IMR-90 (cell line): ENCODE results near the gene FGF3. TPM values are rescaled to one million over a fixed set of nuclear protein-coding genes. Genes with fewer than 3 reads are reported as not detected.

Experiments
- ATAC-seq: fragments of 200-7000 bp; cut with Tn5 transposase; 2 replicates; pipeline ENCODE4 v1.9.1; 2020; ENCODE audit warnings: low read depth, mild to moderate bottlenecking, moderate library complexity
- BruUV-seq: library from RNA; stranded (reverse); fragments of 400-500 nt; replicated peaks from 2 replicates; lab custom pipeline; 2021; lab: Mats Ljungman, UMichigan
- CTCF ChIA-PET: fragments of 300-600 bp; formaldehyde crosslinking; extraction: SDS; loops from one replicate; lab custom pipeline; 2021; ENCODE audit warnings: antibody characterized with exemption; lab: Yijun Ruan, JAX
- POLR2A ChIA-PET: fragments of 300-600 bp; sonication (Branson Sonifier 250); formaldehyde crosslinking; loops from one replicate; lab custom pipeline; 2022; ENCODE audit warnings: antibody characterized with exemption; ENCODE audit not compliant: unreplicated experiment; lab: Charles Lee
- DNase-seq: peaks from one replicate; pipeline ENCODE4 v3.0.0; 2013
- H2AFZ ChIP-seq: replicated peaks from 2 replicates; pipeline ENCODE3; 2013; ENCODE audit warnings: low read length, mild to moderate bottlenecking; ENCODE audit not compliant: poor library complexity
- H2AK5ac ChIP-seq: 2 replicates; pipeline ENCODE4 v1.6.1; 2013; ENCODE audit warnings: low read depth, low read length, inconsistent platforms
- H2AK9ac ChIP-seq: replicated peaks from 2 replicates; pipeline ENCODE3; 2013; ENCODE audit warnings: mild to moderate bottlenecking, low read depth, low read length, moderate library complexity; ENCODE audit not compliant: poor library complexity
- H2BK120ac ChIP-seq: 2 replicates; pipeline ENCODE4 v1.6.1; 2013; ENCODE audit warnings: low read depth, low read length, inconsistent platforms
- H2BK15ac ChIP-seq: 3 replicates; pipeline ENCODE4 v1.6.1; 2013; ENCODE audit warnings: low read depth, low read length, inconsistent platforms
- H2BK20ac ChIP-seq: 2 replicates; pipeline ENCODE4 v1.6.1; 2013; ENCODE audit warnings: low read depth, mild to moderate bottlenecking, inconsistent platforms, low read length, moderate library complexity
- H2BK5ac ChIP-seq: 2 replicates; pipeline ENCODE4 v1.6.1; 2013; ENCODE audit warnings: mild to moderate bottlenecking, low read depth, low read length, inconsistent platforms; ENCODE audit not compliant: poor library complexity, severe bottlenecking
- H3K14ac ChIP-seq: replicated peaks from 2 replicates; pipeline ENCODE4 v1.6.1; 2013; ENCODE audit warnings: low read depth, low read length, inconsistent platforms
- H3K18ac ChIP-seq: 2 replicates; pipeline ENCODE4 v1.6.1; 2013; ENCODE audit warnings: low read depth, low read length, control low read depth
- H3K23ac ChIP-seq: 2 replicates; pipeline ENCODE4 v1.6.1; 2013; ENCODE audit warnings: low read depth, low read length, inconsistent platforms
- H3K27ac ChIP-seq: 2 replicates; pipeline ENCODE4 v1.5.1; 2013; ENCODE audit warnings: mild to moderate bottlenecking, control low read depth, low read length; ENCODE audit not compliant: insufficient read depth
- H3K27me3 ChIP-seq: 2 replicates; pipeline ENCODE4 v1.6.1; 2013; ENCODE audit warnings: low read length; ENCODE audit not compliant: control insufficient read depth, insufficient read depth
- H3K36me3 ChIP-seq: 2 replicates; pipeline ENCODE4 v1.6.1; 2013; ENCODE audit warnings: low read length, mixed read lengths; ENCODE audit not compliant: control insufficient read depth, insufficient read depth
- H3K4ac ChIP-seq: 2 replicates; pipeline ENCODE4 v1.6.1; 2013; ENCODE audit warnings: low read depth, low read length, inconsistent platforms
- H3K4me1 ChIP-seq: 2 replicates; pipeline ENCODE4 v1.6.1; 2013; ENCODE audit warnings: low read length, mixed read lengths; ENCODE audit not compliant: control insufficient read depth, insufficient read depth
- H3K4me2 ChIP-seq: 2 replicates; pipeline ENCODE4 v1.6.1; 2013; ENCODE audit warnings: low read depth, mild to moderate bottlenecking, control low read depth, low read length, moderate library complexity
- H3K4me3 ChIP-seq: 2 replicates; pipeline ENCODE4 v1.5.1; 2013; ENCODE audit warnings: low read depth, mild to moderate bottlenecking, control low read depth, low read length, moderate library complexity; ENCODE audit not compliant: insufficient read depth
- H3K56ac ChIP-seq: 2 replicates; pipeline ENCODE4 v1.6.1; 2013; ENCODE audit warnings: low read length, inconsistent platforms; ENCODE audit not compliant: insufficient read depth; ENCODE audit errors: extremely low read depth
- H3K79me1 ChIP-seq, 2 experiments: 2 replicates each; pipeline ENCODE4 v1.6.1; 2013; ENCODE audit warnings: low read length in 2 of 2, inconsistent platforms in 1 of 2, low read depth in 1 of 2
- H3K9ac ChIP-seq: 2 replicates; pipeline ENCODE4 v1.6.1; 2013; ENCODE audit warnings: low read depth, low read length, control low read depth
- H3K9me1 ChIP-seq: 2 replicates; pipeline ENCODE4 v1.6.1; 2013; ENCODE audit warnings: low read length, inconsistent platforms; ENCODE audit not compliant: insufficient read depth
- H3K9me3 ChIP-seq: 2 replicates; pipeline ENCODE4 v1.6.1; 2013; ENCODE audit warnings: low read length; ENCODE audit not compliant: control insufficient read depth, insufficient read depth
- H4K20me1 ChIP-seq: 2 replicates; pipeline ENCODE4 v1.6.1; 2013; ENCODE audit warnings: low read length, inconsistent platforms; ENCODE audit not compliant: insufficient read depth
- H4K5ac ChIP-seq: 2 replicates; pipeline ENCODE4 v1.6.1; 2013; ENCODE audit warnings: mild to moderate bottlenecking, low read depth, low read length, control low read depth
- H4K8ac ChIP-seq, 2 experiments: 2 replicates each; pipeline ENCODE4 v1.6.1; 2013; ENCODE audit warnings: low read depth in 2 of 2, low read length in 2 of 2, control low read depth in 1 of 2, inconsistent platforms in 1 of 2
- H4K91ac ChIP-seq: 2 replicates; pipeline ENCODE4 v1.6.1; 2013; ENCODE audit warnings: low read depth, low read length, inconsistent platforms; ENCODE audit not compliant: insufficient read depth
- BHLHE40 ChIP-seq: fragments of 150-350 bp; IDR thresholded peaks from 2 replicates; pipeline ENCODE4 v1.6.1; 2016; ENCODE audit warnings: mild to moderate bottlenecking, low read depth, low read length
- CEBPB ChIP-seq: IDR thresholded peaks from 2 replicates; pipeline ENCODE4 v1.6.1; 2012; ENCODE audit warnings: low read depth, low read length, improper control_type of control experiment
- CHD1 ChIP-seq: IDR thresholded peaks from 2 replicates; pipeline ENCODE4 v1.6.1; 2012; ENCODE audit warnings: low read depth, low read length, improper control_type of control experiment
- FOS ChIP-seq: fragments of 150-350 bp; IDR thresholded peaks from 2 replicates; pipeline ENCODE4 v1.6.1; 2016; ENCODE audit warnings: low read depth, low read length
- MAFK ChIP-seq: IDR thresholded peaks from 2 replicates; pipeline ENCODE4 v1.6.1; 2012; ENCODE audit warnings: low read depth, low read length, improper control_type of control experiment
- MAZ ChIP-seq: IDR thresholded peaks from 2 replicates; pipeline ENCODE4 v1.6.1; 2012; ENCODE audit warnings: low read depth, mild to moderate bottlenecking, low read length, improper control_type of control experiment, moderate library complexity, borderline replicate concordance
- MXI1 ChIP-seq: IDR thresholded peaks from 2 replicates; pipeline ENCODE4 v1.6.1; 2012; ENCODE audit warnings: low read depth, mild to moderate bottlenecking, low read length, moderate library complexity, borderline replicate concordance
- NFE2L2 ChIP-seq: fragments of 150-350 bp; IDR thresholded peaks from 2 replicates; pipeline ENCODE4 v1.6.1; 2016; ENCODE audit warnings: low read depth, mild to moderate bottlenecking, low read length
- POLR2A ChIP-seq: IDR thresholded peaks from 2 replicates; pipeline ENCODE4 v1.6.1; 2012; ENCODE audit warnings: mild to moderate bottlenecking, low read depth, low read length
- RAD21 ChIP-seq: IDR thresholded peaks from 2 replicates; pipeline ENCODE4 v1.6.1; 2012; ENCODE audit warnings: low read length, improper control_type of control experiment
- RCOR1 ChIP-seq: IDR thresholded peaks from 2 replicates; pipeline ENCODE4 v1.6.1; 2012; ENCODE audit warnings: mild to moderate bottlenecking, low read length, improper control_type of control experiment; ENCODE audit not compliant: insufficient replicate concordance
- RFX5 ChIP-seq: IDR thresholded peaks from 2 replicates; pipeline ENCODE4 v1.8.0; 2012; ENCODE audit warnings: low read depth, mild to moderate bottlenecking, low read length, moderate library complexity
- SMC3 ChIP-seq: fragments of 150-350 bp; IDR thresholded peaks from 2 replicates; pipeline ENCODE4 v1.6.1; 2016; ENCODE audit warnings: low read depth, mild to moderate bottlenecking, antibody characterized with exemption, low read length, moderate library complexity
- WGBS, 2 experiments: methylation state at CpG; one replicate each; pipeline versions ENCODE4 v1.1.5 to v1.1.7; 2013; ENCODE audit warnings: missing lambda C conversion rate in 2 of 2; ENCODE audit not compliant: insufficient read length in 1 of 2; ENCODE audit errors: extremely low coverage in 2 of 2; 5-methylcytosine and 5-hydroxymethylcytosine counted together
- dilution Hi-C: fragments of 300-500 bp; cut with HindIII; formaldehyde crosslinking; loops from one replicate; pipeline ENCODE4 v1.14.3; 2018; ENCODE audit warnings: low sequenced_read_pairs; ENCODE audit not compliant: unreplicated experiment
- in situ Hi-C: fragments of 300-500 bp; cut with MboI; formaldehyde crosslinking; loops from 3 replicates; pipeline ENCODE4 v1.14.3; 2019; ENCODE audit warnings: low sequenced_read_pairs, inconsistent platforms, mixed read lengths
- intact Hi-C: fragments of 100-400 bp; cut with micrococcal nuclease; formaldehyde crosslinking; loops from 2 replicates; pipeline ENCODE4 v1.10.0; 2022
- polyA plus RNA-seq, 3 experiments: library from polyadenylated mRNA; depleted of rRNA; stranded (reverse); fragments of >200 nt; gene quantifications; 2 replicates each; pipeline ENCODE4 v1.2.3, GENCODE V29; 2012; ENCODE audit warnings: low replicate concordance in 1 of 3
- total RNA-seq: library from RNA; depleted of rRNA; stranded (reverse); fragments of >200 nt; gene quantifications from 2 replicates; pipeline ENCODE4 v1.2.3, GENCODE V29; 2012
- TF ChIP-seq, protein P1 (sequence below): fragments of 150-350 bp; IDR thresholded peaks from 2 replicates; pipeline ENCODE4 v1.6.1; 2016; ENCODE audit warnings: low read depth, mild to moderate bottlenecking, low read length, moderate library complexity, borderline replicate concordance
- TF ChIP-seq, protein P2 (sequence below): conservative IDR thresholded peaks from 2 replicates; pipeline ENCODE4 v1.5.1; 2012; ENCODE audit warnings: mild to moderate bottlenecking, low read depth, low read length, improper control_type of control experiment

The FGF3 gene
- total and polyA plus RNA-seq, 2 of the 4 experiments (the other 2 are of a cell fraction): not detected

DNA sequence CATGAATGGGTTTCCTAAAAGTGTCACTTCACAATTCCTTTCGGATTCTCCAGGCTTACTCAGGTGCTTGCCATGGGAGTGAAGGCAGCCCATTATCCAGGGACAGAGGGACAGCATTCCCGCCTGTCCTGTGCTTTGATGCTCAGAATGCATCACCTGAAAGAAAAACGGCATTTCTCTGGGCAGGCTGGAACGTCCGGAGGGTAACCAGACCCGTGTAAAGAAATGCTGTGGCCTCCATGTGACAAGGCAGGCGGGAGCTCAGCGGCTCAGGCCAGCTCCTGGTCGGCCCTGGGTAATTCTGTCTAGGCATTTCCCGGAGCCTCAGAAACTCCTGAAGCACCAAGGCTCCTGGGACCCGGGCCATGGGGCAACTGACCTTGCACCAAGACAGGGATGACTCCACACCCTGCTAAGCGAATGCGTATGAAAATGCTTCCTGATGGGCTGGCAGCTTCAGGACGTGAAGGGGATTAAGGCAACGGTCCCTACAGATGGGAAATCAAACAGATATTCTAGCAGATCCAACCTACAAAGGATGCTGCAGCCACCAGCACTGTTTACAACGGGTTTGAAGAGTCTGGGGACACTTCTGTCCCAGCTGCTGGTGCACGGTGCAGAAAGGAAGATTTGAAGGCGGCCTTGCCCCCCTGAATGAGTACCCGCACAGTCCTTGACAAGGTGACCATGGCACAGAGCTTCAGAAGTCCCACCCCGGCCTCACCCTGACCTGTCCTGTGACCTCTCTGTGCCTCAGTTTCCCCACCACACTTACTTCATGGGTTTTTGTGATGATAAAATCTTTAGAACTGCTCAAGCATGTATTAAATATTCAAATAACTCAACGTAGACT, 13.6 kb upstream of the FGF3 start:
- ChIA-PET POLR2A (no interaction called here), CTCF (no interaction called here)
- Histone ChIP-seq H3K27ac (no peak overlapping the region), H2BK20ac (no peak overlapping the region), H3K4me3 (no peak overlapping the region), H2AFZ (no peak overlapping the region), H3K4ac (no peak overlapping the region), H3K9me3 (0 out of 2 replicates have a peak, but pooled peaks cover 2% of the 10 kb centered on the region), H3K18ac (no peak overlapping the region), H3K56ac (no peak overlapping the region), H4K91ac (no peak overlapping the region), H2BK5ac (no peak overlapping the region), H3K4me2 (no peak overlapping the region), H3K79me1 (no peaks in the 10 kb centered on the region), H4K8ac (no peak overlapping the region), H4K5ac (no peak overlapping the region), H4K20me1 (no peaks in the 10 kb centered on the region), H3K14ac (no peak overlapping the region), H3K9me1 (no peaks in the 10 kb centered on the region), H3K36me3 (no peaks in the 10 kb centered on the region), H3K9ac (no peak overlapping the region), H2AK9ac (no peak overlapping the region), H3K4me1 (no peaks in the 10 kb centered on the region), H2BK15ac (no peak overlapping the region), H2BK120ac (no peak overlapping the region), H2AK5ac (no peak overlapping the region), H3K23ac (no peak overlapping the region), H3K27me3 (peaks cover 67% of the 10 kb centered on the region)
- in situ Hi-C loops: no loop called here
- intact Hi-C loops: no loop called here
- DNase-seq (no peak), ATAC-seq (no peak)
- 25% methylated on average over 16 of the region's 21 CpGs; no CpG with 5 or more reads in 1 of the 2 experiments for WGBS, 2 experiments
- BruUV-seq: no TSS peak
- dilution Hi-C loops: no loop called here
- TF ChIP-seq, protein P1, sequence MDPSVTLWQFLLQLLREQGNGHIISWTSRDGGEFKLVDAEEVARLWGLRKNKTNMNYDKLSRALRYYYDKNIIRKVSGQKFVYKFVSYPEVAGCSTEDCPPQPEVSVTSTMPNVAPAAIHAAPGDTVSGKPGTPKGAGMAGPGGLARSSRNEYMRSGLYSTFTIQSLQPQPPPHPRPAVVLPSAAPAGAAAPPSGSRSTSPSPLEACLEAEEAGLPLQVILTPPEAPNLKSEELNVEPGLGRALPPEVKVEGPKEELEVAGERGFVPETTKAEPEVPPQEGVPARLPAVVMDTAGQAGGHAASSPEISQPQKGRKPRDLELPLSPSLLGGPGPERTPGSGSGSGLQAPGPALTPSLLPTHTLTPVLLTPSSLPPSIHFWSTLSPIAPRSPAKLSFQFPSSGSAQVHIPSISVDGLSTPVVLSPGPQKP: no peak
- no peak for TF ChIP-seq POLR2A
- no peak for TF ChIP-seq NFE2L2
- TF ChIP-seq SMC3: no peak
- no peak for TF ChIP-seq CEBPB
- no peak for TF ChIP-seq RCOR1
- TF ChIP-seq MXI1: no peak
- no peak for TF ChIP-seq CHD1
- no peak for TF ChIP-seq FOS
- no peak for TF ChIP-seq RFX5
- no peak for TF ChIP-seq MAZ
- TF ChIP-seq, protein P2, sequence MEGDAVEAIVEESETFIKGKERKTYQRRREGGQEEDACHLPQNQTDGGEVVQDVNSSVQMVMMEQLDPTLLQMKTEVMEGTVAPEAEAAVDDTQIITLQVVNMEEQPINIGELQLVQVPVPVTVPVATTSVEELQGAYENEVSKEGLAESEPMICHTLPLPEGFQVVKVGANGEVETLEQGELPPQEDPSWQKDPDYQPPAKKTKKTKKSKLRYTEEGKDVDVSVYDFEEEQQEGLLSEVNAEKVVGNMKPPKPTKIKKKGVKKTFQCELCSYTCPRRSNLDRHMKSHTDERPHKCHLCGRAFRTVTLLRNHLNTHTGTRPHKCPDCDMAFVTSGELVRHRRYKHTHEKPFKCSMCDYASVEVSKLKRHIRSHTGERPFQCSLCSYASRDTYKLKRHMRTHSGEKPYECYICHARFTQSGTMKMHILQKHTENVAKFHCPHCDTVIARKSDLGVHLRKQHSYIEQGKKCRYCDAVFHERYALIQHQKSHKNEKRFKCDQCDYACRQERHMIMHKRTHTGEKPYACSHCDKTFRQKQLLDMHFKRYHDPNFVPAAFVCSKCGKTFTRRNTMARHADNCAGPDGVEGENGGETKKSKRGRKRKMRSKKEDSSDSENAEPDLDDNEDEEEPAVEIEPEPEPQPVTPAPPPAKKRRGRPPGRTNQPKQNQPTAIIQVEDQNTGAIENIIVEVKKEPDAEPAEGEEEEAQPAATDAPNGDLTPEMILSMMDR: no peak
- no peak for TF ChIP-seq BHLHE40
- no peak for TF ChIP-seq RAD21
- no peak for TF ChIP-seq MAFK
